Right atrium auricular region (tissue), 2 donors: Measurements from ENCODE around the gene TPRG1. TPM values are rescaled to one million over a fixed set of nuclear protein-coding genes. Genes with fewer than 3 reads are reported as not detected.

Experiments
- DNase-seq: peaks from one replicate; pipeline ENCODE4 v3.0.0-alpha.2; 2019; ENCODE audit warnings: low spot score
- H3K27ac ChIP-seq, 2 donors: fragments of 200-600 bp; sonication (generic); 1 replicate in 1 of 2; 2 replicates in 1 of 2; pipeline ENCODE4 v1.5.1; 2016 to 2019
- H3K27me3 ChIP-seq, 2 donors: fragments of 200-600 bp; sonication (generic); one replicate each; pipeline versions ENCODE4 v1.5.1 to v1.6.0; 2017 to 2019
- H3K36me3 ChIP-seq: fragments of 200-600 bp; sonication (generic); one replicate; pipeline ENCODE4 v1.5.1; 2016
- H3K4me1 ChIP-seq, 2 donors: fragments of 200-600 bp; sonication (generic); one replicate each; pipeline versions ENCODE4 v1.5.1 to v1.6.0; 2017 to 2019
- H3K4me3 ChIP-seq, 2 donors: fragments of 200-600 bp; sonication (generic); 1 replicate in 1 of 2; 2 replicates in 1 of 2; pipeline ENCODE4 v1.5.1; 2017 to 2019; ENCODE audit warnings: mild to moderate bottlenecking in 1 of 2, moderate library complexity in 1 of 2
- H3K9me3 ChIP-seq, 2 donors: fragments of 200-600 bp; sonication (generic); one replicate each; pipeline ENCODE4 v1.5.1; 2019
- total RNA-seq, 2 donors: library from RNA; depleted of rRNA; stranded (reverse); fragments of >200 nt; gene quantifications; one replicate each; pipeline ENCODE4 v1.1.0, GENCODE V29; 2016
- TF ChIP-seq, protein P1 (sequence below), 2 donors: fragments of 200-600 bp; sonication (generic); IDR thresholded peaks; one replicate each; pipeline ENCODE4 v1.5.1; 2019; ENCODE audit warnings: antibody characterized with exemption in 2 of 2

Gene TPRG1
- total RNA-seq, 2 donors from 2014 or later = 0.41 to 2.1 TPM

GRCh38 chr3:189233225-189233858, 61.6 kb downstream of the TPRG1 start:
- Histone ChIP-seq H3K27me3 (no peaks in the 10 kb centered on the region), H3K4me3 (no peak overlapping the region), H3K27ac (no peak overlapping the region), H3K4me1 (no peaks in the 10 kb centered on the region), H3K36me3 (no peaks in the 10 kb centered on the region), H3K9me3 (no peaks in the 10 kb centered on the region)
- TF ChIP-seq, protein P1, sequence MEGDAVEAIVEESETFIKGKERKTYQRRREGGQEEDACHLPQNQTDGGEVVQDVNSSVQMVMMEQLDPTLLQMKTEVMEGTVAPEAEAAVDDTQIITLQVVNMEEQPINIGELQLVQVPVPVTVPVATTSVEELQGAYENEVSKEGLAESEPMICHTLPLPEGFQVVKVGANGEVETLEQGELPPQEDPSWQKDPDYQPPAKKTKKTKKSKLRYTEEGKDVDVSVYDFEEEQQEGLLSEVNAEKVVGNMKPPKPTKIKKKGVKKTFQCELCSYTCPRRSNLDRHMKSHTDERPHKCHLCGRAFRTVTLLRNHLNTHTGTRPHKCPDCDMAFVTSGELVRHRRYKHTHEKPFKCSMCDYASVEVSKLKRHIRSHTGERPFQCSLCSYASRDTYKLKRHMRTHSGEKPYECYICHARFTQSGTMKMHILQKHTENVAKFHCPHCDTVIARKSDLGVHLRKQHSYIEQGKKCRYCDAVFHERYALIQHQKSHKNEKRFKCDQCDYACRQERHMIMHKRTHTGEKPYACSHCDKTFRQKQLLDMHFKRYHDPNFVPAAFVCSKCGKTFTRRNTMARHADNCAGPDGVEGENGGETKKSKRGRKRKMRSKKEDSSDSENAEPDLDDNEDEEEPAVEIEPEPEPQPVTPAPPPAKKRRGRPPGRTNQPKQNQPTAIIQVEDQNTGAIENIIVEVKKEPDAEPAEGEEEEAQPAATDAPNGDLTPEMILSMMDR (IDR thresholded peaks at IDR 0.05) = peak; percentile 35 to 74
- peak; percentile 74 for DNase-seq

- DNase-seq = no peak
- H3K27me3 ChIP-seq = no peaks in the 10 kb centered on the region
- H3K4me1 ChIP-seq = no peaks in the 10 kb centered on the region
- H3K36me3 ChIP-seq = no peaks in the 10 kb centered on the region
- no peaks in the 10 kb centered on the region for H3K9me3 ChIP-seq
- TF ChIP-seq, protein P1 (IDR thresholded peaks at IDR 0.05) = no peak
- H3K27ac ChIP-seq = no peak overlapping the region
- H3K4me3 ChIP-seq = no peak overlapping the region
These were observed 63.4 kb downstream of the TPRG1 start for GRCh38 chr3:189235214-189235613.

DNA sequence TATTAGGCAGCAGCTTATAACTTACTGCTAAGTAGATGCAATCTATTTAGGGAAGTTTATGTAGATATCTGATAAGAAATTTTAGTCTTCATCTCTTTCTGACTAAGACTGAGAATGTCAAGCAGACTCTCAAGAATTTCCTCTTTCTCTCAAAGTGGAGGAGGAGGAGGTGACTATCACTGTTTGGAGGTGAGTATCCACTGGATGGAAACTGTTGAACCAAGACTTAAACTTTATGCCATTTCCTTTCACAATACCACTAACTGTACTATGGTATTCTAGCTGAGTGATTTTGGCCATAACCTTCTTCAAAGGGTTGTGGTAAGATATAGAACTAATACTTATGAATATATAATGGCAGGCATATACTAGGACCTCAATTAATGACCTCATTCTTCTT, 64.6 kb downstream of the TPRG1 start:
- Histone ChIP-seq H3K36me3 (no peaks in the 10 kb centered on the region), H3K4me1 (no peaks in the 10 kb centered on the region), H3K9me3 (no peaks in the 10 kb centered on the region), H3K27ac (no peak overlapping the region), H3K4me3 (no peak overlapping the region), H3K27me3 (no peaks in the 10 kb centered on the region)
- no peak for DNase-seq
- TF ChIP-seq, protein P1 (IDR thresholded peaks at IDR 0.05) = no peak

GRCh38 chr3:189237526-189237925, 65.8 kb downstream of the TPRG1 start:
- H3K4me3 ChIP-seq = no peak overlapping the region
- H3K36me3 ChIP-seq = no peaks in the 10 kb centered on the region
- H3K9me3 ChIP-seq = no peaks in the 10 kb centered on the region
- H3K4me1 ChIP-seq = no peaks in the 10 kb centered on the region
- H3K27me3 ChIP-seq = no peaks in the 10 kb centered on the region
- no peak overlapping the region for H3K27ac ChIP-seq
- TF ChIP-seq, protein P1 (IDR thresholded peaks at IDR 0.05) = no peak
- no peak for DNase-seq

DNA sequence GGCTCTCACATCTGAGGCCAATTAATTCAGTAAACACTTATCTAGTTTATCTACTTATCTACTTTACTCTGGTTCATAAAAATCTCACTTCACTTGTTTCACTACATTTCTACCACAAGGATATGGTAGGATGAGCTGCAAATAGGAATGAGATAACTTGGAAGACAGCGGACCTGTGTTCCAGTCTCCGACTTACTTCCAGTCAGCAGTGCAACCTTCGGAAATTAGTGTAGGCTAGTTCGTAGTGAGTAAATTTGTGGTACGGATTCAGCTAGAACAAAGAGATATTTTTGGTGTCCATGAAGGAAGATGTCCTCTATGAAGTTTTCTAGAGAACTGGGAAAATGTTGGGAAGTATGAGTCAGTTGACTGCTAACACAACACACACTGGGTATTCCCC, 66.3 kb downstream of the TPRG1 start:
- H3K4me1 ChIP-seq = no peaks in the 10 kb centered on the region
- DNase-seq = no peak
- H3K27me3 ChIP-seq = no peaks in the 10 kb centered on the region
- H3K9me3 ChIP-seq = peaks cover 0 to 2% of the 10 kb centered on the region in 2 donors
- TF ChIP-seq, protein P1 (IDR thresholded peaks at IDR 0.05) = no peak
- no peak overlapping the region for H3K4me3 ChIP-seq
- no peaks in the 10 kb centered on the region for H3K36me3 ChIP-seq
- H3K27ac ChIP-seq = no peak overlapping the region

GRCh38 chr3:189239616-189240015, 67.8 kb downstream of the TPRG1 start:
- Histone ChIP-seq H3K4me1 (no peaks in the 10 kb centered on the region), H3K27me3 (no peaks in the 10 kb centered on the region), H3K4me3 (no peak overlapping the region), H3K36me3 (no peaks in the 10 kb centered on the region), H3K9me3 (peaks cover 0 to 7% of the 10 kb centered on the region in 2 donors), H3K27ac (no peak overlapping the region)
- TF ChIP-seq, protein P1 (IDR thresholded peaks at IDR 0.05) = no peak
- no peak for DNase-seq
